NT2/D1 (cell line): ENCODE results near the gene SCAPER.
"Not testable (repeated sequence)": the region's sequence is repeated elsewhere in the genome, so short reads cannot be mapped to it uniquely, and the experiment has no call there.

Source experiments
- DNase-seq: peaks from one replicate; pipeline ENCODE4 v3.0.0-alpha.2; 2011; ENCODE audit warnings: low read depth, low spot score
- H3K27me3 ChIP-seq: 2 replicates; pipeline ENCODE4 v1.6.0; 2011; ENCODE audit warnings: mild to moderate bottlenecking; ENCODE audit not compliant: insufficient read length, insufficient read depth
- H3K36me3 ChIP-seq: 2 replicates; pipeline ENCODE4 v1.6.1; 2011; ENCODE audit warnings: mild to moderate bottlenecking, low read length, mixed read lengths; ENCODE audit not compliant: insufficient read depth, insufficient read length
- H3K4me1 ChIP-seq: 2 replicates; pipeline ENCODE4 v1.5.1; 2011; ENCODE audit not compliant: insufficient read depth, insufficient read length
- H3K4me3 ChIP-seq: 2 replicates; pipeline ENCODE4 v1.5.1; 2011; ENCODE audit warnings: low read depth; ENCODE audit not compliant: insufficient read length
- H3K9ac ChIP-seq: 2 replicates; pipeline ENCODE4 v1.6.0; 2011; ENCODE audit warnings: low read depth; ENCODE audit not compliant: insufficient read length
- H3K9me3 ChIP-seq: 2 replicates; pipeline ENCODE4 v1.5.1; 2011; ENCODE audit warnings: mild to moderate bottlenecking, low read length; ENCODE audit not compliant: insufficient read depth
- SUZ12 ChIP-seq: IDR thresholded peaks from 2 replicates; pipeline ENCODE4 v1.6.1; 2011; ENCODE audit not compliant: insufficient read length, insufficient read depth; ENCODE audit errors: extremely low read depth
- YY1 ChIP-seq: IDR thresholded peaks from 2 replicates; pipeline ENCODE4 v1.6.1; 2011; ENCODE audit not compliant: insufficient read length, insufficient read depth
- ZNF274 ChIP-seq: IDR thresholded peaks from 2 replicates; pipeline ENCODE4 v1.6.1; 2011; ENCODE audit warnings: mild to moderate bottlenecking, low read depth, low read length

The SCAPER gene

DNA sequence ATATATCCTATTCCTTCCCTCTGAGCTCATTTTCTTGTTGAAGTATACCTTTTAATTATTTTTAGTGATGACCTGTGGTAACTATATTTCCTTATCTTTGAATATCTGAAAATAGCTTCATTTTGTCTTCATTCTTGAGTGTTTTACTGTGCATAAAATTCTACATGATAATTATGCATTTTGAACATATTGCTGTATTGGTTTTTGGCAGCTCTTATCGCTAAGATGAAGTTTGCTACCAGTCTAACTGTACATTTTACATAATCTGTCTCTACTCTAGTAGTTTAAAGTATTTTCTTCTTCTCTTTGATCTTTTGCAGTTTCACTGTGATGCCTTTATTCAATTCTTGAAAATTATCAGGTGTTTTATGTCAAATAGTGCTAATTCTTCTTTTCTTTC, 379.0 kb downstream of the SCAPER start:
- H3K4me3 ChIP-seq: no peak overlapping the region
- H3K27me3 ChIP-seq: no peaks in the 10 kb centered on the region
- no peak for DNase-seq
- TF ChIP-seq SUZ12 (no peak), ZNF274 (no peak), YY1 (no peak)
- no peaks in the 10 kb centered on the region for H3K9me3 ChIP-seq
- no peaks in the 10 kb centered on the region for H3K36me3 ChIP-seq
- H3K4me1 ChIP-seq: no peaks in the 10 kb centered on the region
- no peak overlapping the region for H3K9ac ChIP-seq

DNA sequence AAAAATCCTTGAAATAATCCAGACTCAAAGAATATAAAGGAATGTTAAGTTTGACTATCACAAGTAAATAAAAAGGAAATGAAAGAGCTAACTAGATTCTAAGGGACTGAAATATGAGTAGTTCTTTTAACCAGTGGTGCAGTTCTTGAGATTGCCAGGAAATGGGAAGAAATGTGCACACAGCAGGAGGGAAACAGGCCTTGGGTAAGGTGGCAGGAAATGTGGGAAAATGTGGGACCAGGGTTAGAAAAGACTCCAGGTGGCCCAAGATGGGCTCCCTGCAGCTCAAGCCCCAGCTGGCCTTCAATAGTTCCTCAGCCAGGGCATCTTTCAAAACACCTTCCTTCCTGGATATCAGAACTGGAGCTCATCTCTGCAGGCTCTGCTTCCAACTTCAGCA, 387.2 kb downstream of the SCAPER start:
- no peak for DNase-seq
- Histone ChIP-seq H3K4me3 (no peak overlapping the region), H3K9me3 (no peaks in the 10 kb centered on the region), H3K27me3 (no peaks in the 10 kb centered on the region), H3K9ac (no peak overlapping the region), H3K36me3 (no peaks in the 10 kb centered on the region), H3K4me1 (no peaks in the 10 kb centered on the region)
- no peak for TF ChIP-seq YY1
- no peak for TF ChIP-seq SUZ12
- no peak for TF ChIP-seq ZNF274

DNA sequence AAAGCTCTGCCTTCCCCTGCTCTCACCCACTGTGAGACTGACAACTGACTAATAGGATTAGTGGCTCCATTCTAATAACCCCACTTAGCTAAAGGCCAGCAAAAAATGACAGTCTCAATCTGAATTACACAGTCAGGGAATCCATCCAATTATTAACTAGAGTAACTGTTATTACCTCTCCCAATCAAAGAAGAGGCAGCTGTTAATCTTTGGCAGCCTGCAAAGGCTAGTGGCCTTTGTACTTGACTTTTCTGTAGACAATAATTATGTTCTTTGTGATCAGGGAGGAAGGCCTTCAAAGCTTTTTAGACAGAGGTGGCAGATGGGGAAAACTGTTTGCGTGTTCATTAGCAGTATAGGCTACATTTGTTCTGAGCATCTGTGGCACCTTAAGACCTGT, 390.9 kb downstream of the SCAPER start:
- TF ChIP-seq YY1: no peak
- no peak for TF ChIP-seq ZNF274
- TF ChIP-seq SUZ12: no peak
- DNase-seq: no peak
- Histone ChIP-seq H3K27me3 (no peaks in the 10 kb centered on the region), H3K4me1 (no peaks in the 10 kb centered on the region), H3K9me3 (no peaks in the 10 kb centered on the region), H3K9ac (no peak overlapping the region), H3K36me3 (no peaks in the 10 kb centered on the region), H3K4me3 (no peak overlapping the region)

DNA sequence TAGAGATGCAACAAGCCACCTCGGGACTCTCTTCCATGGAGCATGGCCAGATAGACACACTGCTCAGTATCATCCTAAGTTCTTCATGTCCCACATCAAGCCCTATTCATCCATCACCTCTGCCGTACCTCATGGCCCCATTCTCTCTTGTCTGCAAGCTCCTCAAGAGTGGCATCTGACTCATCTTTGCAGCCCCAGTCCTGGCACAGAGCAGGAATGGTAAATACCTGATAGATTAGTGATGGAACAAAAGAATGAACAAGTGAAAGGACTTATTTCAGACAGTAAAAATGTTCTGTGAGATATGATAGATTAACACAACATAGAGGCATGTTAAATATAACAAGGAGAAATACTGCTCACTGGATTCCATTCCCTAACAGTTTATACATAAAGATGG, 392.2 kb downstream of the SCAPER start:
- Histone ChIP-seq H3K9me3 (no peaks in the 10 kb centered on the region), H3K9ac (no peak overlapping the region), H3K36me3 (no peaks in the 10 kb centered on the region), H3K27me3 (no peaks in the 10 kb centered on the region), H3K4me3 (no peak overlapping the region), H3K4me1 (no peaks in the 10 kb centered on the region)
- no peak for DNase-seq
- no peak for TF ChIP-seq ZNF274
- TF ChIP-seq YY1: no peak
- no peak for TF ChIP-seq SUZ12

DNA sequence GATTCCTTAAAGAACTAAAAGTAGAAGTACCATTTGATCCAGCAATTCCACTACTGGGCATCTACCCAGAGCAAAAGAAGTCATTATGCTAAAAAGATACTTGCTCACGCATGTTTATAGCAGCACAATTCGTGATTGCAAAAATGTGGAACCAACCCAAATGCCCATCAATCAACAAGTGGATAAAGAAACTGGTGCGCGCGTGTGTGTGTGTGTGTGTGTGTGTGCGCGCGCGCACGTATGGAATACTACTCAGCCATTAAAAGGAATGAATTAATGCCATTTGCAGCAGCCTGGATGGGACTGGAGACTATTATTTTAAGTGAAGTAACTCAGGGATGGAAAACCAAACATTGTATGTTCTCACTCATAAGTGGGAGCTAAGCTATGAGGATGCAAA, 394.5 kb downstream of the SCAPER start:
- not testable (repeated sequence) for H3K4me1 ChIP-seq, H3K27me3 ChIP-seq, H3K36me3 ChIP-seq, DNase-seq, H3K9me3 ChIP-seq, H3K9ac ChIP-seq, H3K4me3 ChIP-seq

DNA sequence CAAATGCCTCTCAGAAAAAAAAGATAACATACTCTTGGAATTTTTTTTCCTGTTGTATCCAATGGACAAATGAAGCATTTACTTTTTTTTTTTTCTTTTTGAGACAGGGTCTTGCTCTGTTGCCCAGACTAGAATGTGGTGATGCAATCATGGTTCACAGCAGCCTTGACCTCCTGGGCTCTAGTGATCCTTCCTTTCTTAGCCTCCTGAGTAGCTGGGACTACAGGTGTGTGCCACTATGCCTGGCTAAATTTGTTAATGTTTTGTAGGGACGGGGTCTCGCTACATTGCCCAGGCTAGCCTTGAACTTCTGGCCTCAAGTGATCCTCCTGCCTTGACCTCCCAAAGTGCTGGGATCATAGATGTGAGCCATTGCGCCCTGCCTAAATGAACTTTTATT, 401.3 kb downstream of the SCAPER start:
- H3K4me3 ChIP-seq: no peak overlapping the region
- no peak overlapping the region for H3K9ac ChIP-seq
- H3K36me3 ChIP-seq: no peaks in the 10 kb centered on the region
- H3K4me1 ChIP-seq: no peaks in the 10 kb centered on the region
- H3K27me3 ChIP-seq: no peaks in the 10 kb centered on the region
- TF ChIP-seq SUZ12 (no peak), YY1 (no peak), ZNF274 (no peak)
- H3K9me3 ChIP-seq: no peaks in the 10 kb centered on the region
- DNase-seq: no peak

DNA sequence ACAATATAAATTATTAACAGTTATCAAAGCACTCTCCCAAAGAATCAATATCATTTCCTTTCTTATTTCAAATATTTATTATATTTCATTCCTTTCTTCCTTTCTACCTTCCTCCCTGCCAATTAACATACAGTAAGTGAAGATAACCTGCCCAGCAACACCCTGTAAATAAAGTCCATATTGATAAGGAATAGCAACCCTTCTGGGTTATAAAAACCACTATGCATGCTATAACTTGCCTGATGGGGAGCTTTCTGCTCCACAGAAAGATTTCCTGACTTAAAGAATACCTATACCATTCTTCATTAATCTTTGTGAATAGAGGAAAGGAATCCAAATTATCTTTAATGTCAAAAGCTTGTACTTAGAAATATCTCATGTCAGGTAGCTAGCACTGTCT, 402.0 kb downstream of the SCAPER start:
- H3K4me3 ChIP-seq: no peak overlapping the region
- TF ChIP-seq ZNF274 (no peak), SUZ12 (no peak), YY1 (no peak)
- H3K9ac ChIP-seq: no peak overlapping the region
- no peaks in the 10 kb centered on the region for H3K36me3 ChIP-seq
- no peaks in the 10 kb centered on the region for H3K27me3 ChIP-seq
- H3K9me3 ChIP-seq: no peaks in the 10 kb centered on the region
- no peak for DNase-seq
- no peaks in the 10 kb centered on the region for H3K4me1 ChIP-seq

DNA sequence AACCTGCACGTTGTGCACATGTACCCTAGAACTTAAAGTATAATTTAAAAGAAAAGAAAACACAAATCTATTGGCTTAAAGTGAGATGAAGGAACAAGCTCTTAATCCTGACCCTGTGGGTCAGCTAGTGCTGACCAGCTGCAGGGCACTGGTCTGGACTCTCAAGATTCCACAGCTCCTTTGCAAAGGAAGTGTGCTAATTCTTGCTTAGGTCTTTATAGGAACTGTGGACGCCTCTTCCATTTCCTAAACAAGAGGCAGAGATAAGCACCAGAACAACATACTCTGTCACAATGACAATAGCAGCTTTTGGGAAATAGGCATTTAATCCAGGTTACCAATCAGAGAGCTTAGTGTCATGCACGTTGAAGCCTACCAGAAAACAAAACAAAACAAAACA, 402.5 kb downstream of the SCAPER start:
- no peaks in the 10 kb centered on the region for H3K27me3 ChIP-seq
- no peaks in the 10 kb centered on the region for H3K9me3 ChIP-seq
- DNase-seq: no peak
- no peaks in the 10 kb centered on the region for H3K4me1 ChIP-seq
- no peak overlapping the region for H3K9ac ChIP-seq
- TF ChIP-seq SUZ12 (no peak), ZNF274 (no peak), YY1 (no peak)
- no peak overlapping the region for H3K4me3 ChIP-seq
- H3K36me3 ChIP-seq: no peaks in the 10 kb centered on the region

DNA sequence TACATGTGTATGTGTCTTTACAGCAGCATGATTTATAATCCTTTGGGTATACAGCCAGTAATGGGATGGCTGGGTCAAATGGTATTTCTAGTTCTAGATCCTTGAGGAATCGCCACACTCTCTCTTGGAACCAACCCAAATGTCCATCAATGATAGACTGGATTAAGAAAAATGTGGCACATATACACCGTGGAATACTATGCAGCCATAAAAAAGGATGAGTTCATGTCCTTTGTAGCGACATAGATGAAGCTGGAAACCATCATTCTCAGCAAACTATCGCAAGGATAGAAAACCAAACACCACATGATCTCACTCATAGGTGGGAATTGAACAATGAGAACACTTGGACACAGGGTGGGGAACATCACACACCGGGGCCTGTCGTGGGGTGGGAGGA, 403.0 kb downstream of the SCAPER start:
- not testable (repeated sequence) for DNase-seq, H3K9ac ChIP-seq, H3K4me1 ChIP-seq, H3K27me3 ChIP-seq, H3K4me3 ChIP-seq, H3K36me3 ChIP-seq, H3K9me3 ChIP-seq
